Measurements from ENCODE around the gene CACNA1D.
"Not testable (repeated sequence)": the region's sequence is repeated elsewhere in the genome, so short reads cannot be mapped to it uniquely, and the experiment has no call there.

The CACNA1D gene

GRCh38 chr3:53493963-53494791, at the start of gene CACNA1D:
CACNA1D (plus strand) TSS chr3:53494611; CDS start chr3:53495167, 556 bp downstream.
- no peak for DNase-seq (ENCODE audit: low spot score)

DNA sequence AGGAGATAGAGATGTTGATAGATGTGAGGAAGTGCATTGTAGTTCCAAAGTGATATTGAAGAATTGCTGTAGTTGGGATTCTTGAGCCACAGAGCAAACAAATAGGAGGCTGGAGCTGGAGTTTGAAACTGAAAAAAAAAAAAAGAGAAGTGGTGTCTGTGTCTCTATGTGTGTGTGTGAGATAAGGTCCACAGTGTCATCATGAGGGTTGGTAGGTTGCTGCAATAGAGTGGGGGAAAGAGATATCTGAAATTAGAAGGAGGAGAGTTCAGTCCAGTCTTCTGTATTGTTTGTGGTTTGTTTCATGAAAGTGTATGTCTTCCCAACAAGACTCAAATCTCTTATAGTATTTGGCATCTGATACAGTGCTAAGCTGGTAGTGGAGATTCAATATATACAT, 37.3 kb upstream of the CACNA1D start:
- DNase-seq (ENCODE audit: low spot score): no peak

- DNase-seq (ENCODE audit: low spot score): no peak
Observed at GRCh38 chr3:53460326-53460725, 34.1 kb upstream of the CACNA1D start.

GRCh38 chr3:53464424-53464823, 30.0 kb upstream of the CACNA1D start:
- no peak for DNase-seq (ENCODE audit: low spot score)

GRCh38 chr3:53469758-53470157, 24.7 kb upstream of the CACNA1D start:
- DNase-seq (ENCODE audit: low spot score): not testable (repeated sequence)

GRCh38 chr3:53473422-53473821, 21.0 kb upstream of the CACNA1D start:
- DNase-seq (ENCODE audit: low spot score): no peak

GRCh38 chr3:53476372-53476771, 18.0 kb upstream of the CACNA1D start:
- not testable (repeated sequence) for DNase-seq (ENCODE audit: low spot score)

DNA sequence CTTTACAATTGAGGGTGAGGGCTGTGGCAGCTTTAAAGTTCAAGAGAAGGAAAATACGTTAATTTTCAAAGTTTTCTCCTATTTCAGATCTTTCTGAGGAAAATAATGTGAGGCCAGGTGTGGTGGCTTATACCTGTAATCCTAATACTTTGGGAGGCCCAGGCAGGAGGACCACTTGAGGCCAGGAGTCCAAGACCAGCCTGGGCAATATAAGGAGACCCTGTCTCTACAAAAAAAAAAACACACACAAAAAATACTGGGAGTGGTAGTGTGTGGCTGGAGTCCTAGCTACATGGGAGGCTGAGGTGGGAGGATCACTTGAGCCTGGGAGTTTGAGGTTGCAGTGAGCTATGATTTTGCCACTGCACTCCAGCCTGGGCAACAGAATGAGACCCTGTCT, 16.7 kb upstream of the CACNA1D start:
- DNase-seq (ENCODE audit: low spot score): not testable (repeated sequence)

DNA sequence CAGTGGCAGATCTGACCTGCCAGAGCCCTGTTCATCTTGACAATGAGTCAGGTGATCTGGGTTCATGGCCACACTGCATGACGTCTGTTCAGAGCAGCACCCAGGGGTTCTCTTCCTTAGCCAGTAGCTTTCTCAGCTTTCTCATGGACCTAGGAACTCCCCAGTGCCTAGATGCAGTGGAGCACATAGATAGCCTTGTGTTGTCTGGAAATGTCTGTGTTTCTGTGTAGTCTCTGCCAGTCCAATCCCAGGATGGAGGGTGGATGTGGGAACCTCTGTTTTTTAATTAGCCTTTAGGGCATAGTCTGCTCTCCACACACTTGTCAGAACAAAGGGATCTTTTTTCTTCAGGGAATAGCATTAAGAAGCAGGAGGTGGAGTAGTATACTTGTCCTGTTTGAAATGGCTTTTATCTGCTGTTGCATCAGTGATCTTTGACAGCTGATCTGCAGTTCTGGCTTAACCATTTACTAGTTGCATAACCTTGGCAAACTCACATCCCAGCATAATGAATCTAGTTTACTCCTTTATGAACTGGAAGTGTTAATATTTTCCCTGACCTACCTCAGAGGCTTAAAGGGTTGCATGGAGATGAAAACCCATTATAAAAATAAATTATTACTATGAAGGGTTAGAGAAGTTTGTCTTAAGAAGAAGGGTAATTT, 16.1 kb upstream of the CACNA1D start:
- DNase-seq (ENCODE audit: low spot score): no peak

DNA sequence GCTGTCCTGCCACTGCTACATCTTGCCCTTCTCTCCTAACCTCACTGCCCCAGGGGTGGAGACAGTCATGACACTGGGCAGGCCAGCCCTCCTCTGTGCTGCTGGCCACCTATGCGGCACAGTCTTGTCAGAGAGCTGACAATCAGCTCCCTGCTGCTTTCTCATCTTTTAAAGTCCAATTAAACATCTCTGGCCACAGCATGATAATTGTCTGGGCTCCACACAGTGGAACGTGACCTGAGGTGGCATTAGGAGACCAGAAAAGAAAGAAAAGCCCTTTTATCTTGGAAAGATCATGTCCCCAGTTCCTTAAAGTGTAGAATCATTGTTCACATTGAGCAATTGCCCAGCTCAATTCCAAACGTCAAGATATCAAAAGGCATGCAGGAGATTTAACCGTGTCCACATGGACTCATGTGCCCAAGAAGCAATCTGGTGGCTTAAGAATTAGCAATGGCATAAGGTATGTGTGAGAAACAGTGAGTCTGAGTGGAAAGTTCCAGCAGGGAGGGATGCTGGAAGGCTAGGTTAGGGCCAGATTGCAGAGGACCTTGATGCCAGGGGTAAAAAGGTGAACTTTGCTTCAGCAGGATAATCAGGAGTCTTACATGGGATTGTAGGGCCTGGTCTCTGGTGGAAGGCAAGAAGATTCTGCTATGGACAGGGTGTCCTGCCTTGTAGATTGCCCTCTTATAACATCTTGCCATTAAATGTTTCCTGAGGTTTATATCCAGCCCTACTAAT, 15.3 kb upstream of the CACNA1D start:
- DNase-seq (ENCODE audit: low spot score): no peak

DNA sequence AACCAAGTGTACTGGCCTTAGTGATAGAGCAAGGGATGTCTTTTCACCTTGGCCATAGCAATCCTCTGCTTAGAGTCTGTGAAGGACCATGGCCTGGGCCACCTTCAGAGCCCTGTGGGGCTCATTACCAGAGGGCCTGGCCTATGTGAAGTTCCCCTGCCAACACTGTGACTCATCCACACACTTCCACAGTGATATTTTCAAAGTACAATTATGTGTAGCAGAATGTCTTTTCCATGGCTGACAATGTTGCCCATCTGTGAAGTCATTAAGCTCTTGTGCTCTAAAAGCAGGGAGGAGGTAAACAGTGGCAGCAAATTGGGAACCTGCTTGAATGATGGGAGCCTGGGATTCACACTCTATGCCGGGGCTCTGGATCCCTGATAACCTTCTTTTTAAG, 12.2 kb upstream of the CACNA1D start:
- no peak for DNase-seq (ENCODE audit: low spot score)

DNA sequence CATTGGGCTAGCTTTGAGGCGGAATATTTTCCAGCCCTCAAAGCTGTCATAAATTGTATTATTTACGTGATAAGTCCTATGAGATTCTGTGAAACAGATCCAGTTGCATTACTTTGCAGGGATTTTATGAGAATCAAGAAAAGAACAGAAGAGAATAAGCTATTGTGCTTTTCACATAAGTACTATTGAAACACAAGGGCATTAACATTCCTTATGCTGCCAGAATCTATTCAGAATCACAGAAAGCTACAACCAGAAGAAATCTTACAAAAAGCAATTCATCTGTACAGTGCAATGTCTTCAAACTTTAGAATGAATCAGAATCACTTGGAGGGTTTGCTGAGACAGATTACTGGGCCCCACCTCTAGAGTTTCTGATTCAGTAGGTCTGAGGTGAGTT, 10.6 kb upstream of the CACNA1D start:
- no peak for DNase-seq (ENCODE audit: low spot score)

DNA sequence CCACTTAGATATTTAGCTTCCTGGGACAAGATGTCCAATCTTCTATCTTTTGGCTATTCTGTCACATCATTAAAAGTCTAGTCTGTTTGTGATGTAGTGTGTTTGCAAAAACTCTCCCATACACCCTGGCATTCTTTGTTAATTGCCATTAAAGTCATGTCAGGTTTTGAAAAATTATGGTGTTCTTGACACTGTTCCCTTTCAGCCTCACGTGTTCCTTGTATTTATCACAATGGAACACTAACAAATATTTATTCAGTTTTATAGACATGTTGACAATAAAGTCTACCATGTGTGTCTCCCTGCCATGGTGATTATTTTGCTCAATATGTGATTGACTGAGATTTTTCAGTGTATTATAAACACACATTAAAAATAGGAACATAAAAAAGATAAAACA, 9.4 kb upstream of the CACNA1D start:
- no peak for DNase-seq (ENCODE audit: low spot score)

- no peak for DNase-seq (ENCODE audit: low spot score)
Observed at GRCh38 chr3:53485675-53486403, 8.6 kb upstream of the CACNA1D start.

- no peak for DNase-seq (ENCODE audit: low spot score)
Observed at GRCh38 chr3:53486961-53487654, 7.3 kb upstream of the CACNA1D start.

GRCh38 chr3:53489386-53489785, 5.0 kb upstream of the CACNA1D start:
- no peak for DNase-seq (ENCODE audit: low spot score)

- DNase-seq (ENCODE audit: low spot score): no peak
Observed at GRCh38 chr3:53489787-53490458, 4.5 kb upstream of the CACNA1D start.

DNA sequence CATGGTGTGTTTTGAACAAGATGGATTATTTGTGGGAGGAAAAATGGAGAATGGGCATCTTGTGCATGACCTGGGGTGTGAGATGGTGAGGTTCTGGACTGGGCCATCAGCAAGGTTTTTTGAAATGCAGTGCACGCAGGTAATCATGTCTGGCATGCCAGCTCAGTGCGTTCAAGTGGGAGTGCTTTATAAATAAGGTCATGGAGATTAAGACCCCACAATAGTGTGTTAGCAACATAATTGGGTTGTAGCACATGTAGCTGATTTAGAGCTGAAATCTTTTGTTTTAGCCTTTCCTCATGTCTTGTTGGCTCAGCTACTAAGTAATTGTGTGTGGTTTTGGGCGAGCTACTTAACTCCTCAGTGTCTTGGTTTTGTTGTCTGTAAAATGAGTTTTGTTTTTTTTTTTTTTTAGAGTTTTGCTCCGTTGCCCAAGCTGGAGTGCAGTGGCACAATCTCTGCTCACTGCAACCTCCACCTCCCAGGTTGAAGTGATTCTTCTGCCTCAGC, 3.9 kb upstream of the CACNA1D start:
- DNase-seq (ENCODE audit: low spot score): no peak

DNA sequence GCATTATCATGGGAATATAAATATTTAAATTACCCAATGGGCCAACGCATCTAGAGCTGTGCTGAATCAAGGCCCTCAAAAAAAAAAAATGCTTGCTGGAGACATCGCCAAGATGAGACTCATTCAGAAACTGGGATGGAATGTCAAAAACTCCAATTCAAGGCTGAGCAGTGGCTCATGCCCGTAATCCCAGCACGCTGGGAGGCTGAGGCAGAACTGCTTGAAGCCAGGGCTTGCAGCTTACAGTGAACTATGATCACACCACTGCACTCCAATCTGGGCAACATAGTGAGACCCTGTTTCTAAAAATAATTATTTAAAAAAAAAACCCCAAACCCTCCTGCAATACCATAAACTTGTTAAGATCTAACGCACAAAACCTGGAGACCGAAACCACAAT, 3.1 kb upstream of the CACNA1D start:
- no peak for DNase-seq (ENCODE audit: low spot score)

GRCh38 chr3:53493595-53493962, 832 bp upstream of the CACNA1D start:
- DNase-seq (ENCODE audit: low spot score): no peak

DNA sequence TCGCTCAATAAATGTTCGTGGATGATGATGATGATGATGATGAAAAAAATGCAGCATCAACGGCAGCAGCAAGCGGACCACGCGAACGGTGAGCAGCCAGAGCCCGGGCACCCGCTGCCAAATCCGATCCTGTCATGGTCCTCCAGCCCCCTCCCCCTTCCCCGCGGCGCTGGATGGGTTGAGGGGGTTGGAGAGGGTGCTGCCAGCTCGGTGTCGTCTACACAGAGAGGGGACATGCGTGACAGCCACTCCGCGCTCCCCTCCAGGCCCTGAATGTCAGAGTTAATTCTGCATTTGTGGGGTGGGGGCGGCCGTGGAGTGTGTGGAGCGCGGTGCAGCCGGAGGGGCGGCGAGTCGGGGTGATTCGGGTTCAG, 722 bp downstream of the CACNA1D start:
- no peak for DNase-seq (ENCODE audit: low spot score)

All from hematopoietic multipotent progenitor cell treated with erythropoietin and hydrocortisone succinate and interleukin-3 and kit ligand, for 17 days (in vitro differentiated cells).